CD4-positive, alpha-beta T cell (primary cell): Measurements from ENCODE around the gene RNF135. TPM values are rescaled to one million over a fixed set of nuclear protein-coding genes. Genes with fewer than 3 reads are reported as not detected.

Source experiments
- ATAC-seq: fragments of 200-7000 bp; cut with Tn5 transposase; one replicate; pipeline ENCODE4 v1.10.0; 2022; ENCODE audit warnings: mild to moderate bottlenecking; ENCODE audit not compliant: poor library complexity
- CTCF ChIA-PET: fragments of 350-600 bp; sonication (Branson Sonifier 250); formaldehyde crosslinking; loops from one replicate; lab custom pipeline; 2021; ENCODE audit warnings: antibody characterized with exemption, inconsistent platforms; lab: Charles Lee
- POLR2A ChIA-PET: fragments of 350-600 bp; sonication (Branson Sonifier 250); formaldehyde crosslinking; loops from one replicate; lab custom pipeline; 2021; ENCODE audit warnings: antibody characterized with exemption, inconsistent platforms; lab: Charles Lee
- DNase-seq, 14 experiments: peaks; one replicate each; pipeline ENCODE4 v3.0.0-alpha.2; 2013 to 2020; ENCODE audit warnings: mixed read lengths in 2 of 14
- H3K27ac ChIP-seq, 2 donors: one replicate each; pipeline versions ENCODE4 v1.5.1 to v1.7.0; 2013; ENCODE audit warnings: low read length in 2 of 2, low read depth in 1 of 2, mild to moderate bottlenecking in 1 of 2
- H3K27me3 ChIP-seq, 2 experiments: 1 replicate in 1 of 2; 2 replicates in 1 of 2; pipeline versions ENCODE4 v1.6.1 to v1.7.0; 2013; ENCODE audit warnings: low read length in 2 of 2, control low read depth in 1 of 2, mild to moderate bottlenecking in 1 of 2, moderate library complexity in 1 of 2; ENCODE audit not compliant: insufficient read depth in 2 of 2, control insufficient read depth in 1 of 2
- H3K36me3 ChIP-seq: one replicate; pipeline ENCODE4 v1.6.1; 2013; ENCODE audit warnings: low read length, control low read depth; ENCODE audit not compliant: insufficient read depth
- H3K4me1 ChIP-seq: one replicate; pipeline ENCODE4 v1.6.1; 2013; ENCODE audit warnings: low read length, control low read depth; ENCODE audit not compliant: insufficient read depth
- H3K4me3 ChIP-seq: one replicate; pipeline ENCODE4 v1.5.1; 2013; ENCODE audit warnings: mild to moderate bottlenecking, low read length, moderate library complexity
- H3K9me3 ChIP-seq, 2 experiments: 1 replicate in 1 of 2; 2 replicates in 1 of 2; pipeline versions ENCODE4 v1.6.1 to v1.7.0; 2013; ENCODE audit warnings: low read length in 2 of 2, mild to moderate bottlenecking in 2 of 2, control low read depth in 1 of 2, moderate library complexity in 1 of 2; ENCODE audit not compliant: control insufficient read depth in 1 of 2, insufficient read depth in 1 of 2
- H3K27ac Mint-ChIP-seq: one replicate; pipeline ENCODE4 v1.8.0; 2020; ENCODE audit warnings: mixed read lengths
- H3K27me3 Mint-ChIP-seq: one replicate; pipeline ENCODE4 v1.8.0; 2021; ENCODE audit warnings: mixed read lengths
- H3K36me3 Mint-ChIP-seq: one replicate; pipeline ENCODE4 v1.8.0; 2021; ENCODE audit warnings: low read depth, mixed read lengths
- H3K4me1 Mint-ChIP-seq: one replicate; pipeline ENCODE4 v1.8.0; 2021; ENCODE audit warnings: low read depth, mixed read lengths
- H3K4me3 Mint-ChIP-seq: one replicate; pipeline ENCODE4 v1.8.0; 2020; ENCODE audit warnings: mild to moderate bottlenecking, mixed read lengths
- H3K9me3 Mint-ChIP-seq: one replicate; pipeline ENCODE4 v1.8.0; 2020; ENCODE audit warnings: mixed read lengths
- CTCF ChIP-seq: fragments of 200-600 bp; IDR thresholded peaks from one replicate; pipeline ENCODE4 v1.8.0; 2022; ENCODE audit warnings: antibody characterized with exemption, mild to moderate bottlenecking
- intact Hi-C, 2 experiments: fragments of 100-400 bp; cut with DNase I in 1 of 2; cut with micrococcal nuclease in 1 of 2; formaldehyde crosslinking; loops; one replicate each; pipeline versions ENCODE4 v1.15.1 to v1.9.0; 2023 to 2025; cut with DNase I, micrococcal nuclease
- total RNA-seq, 174 experiments: library from RNA in 2 of 174; stranded (reverse) in 2 of 174; gene quantifications; one replicate each; pipeline ENCODE4 v1.2.3 and lab custom pipeline; 2021 to 2026

Gene RNF135
- total RNA-seq, 2 experiments from 2014 or later: 1.5 to 1.8 TPM

DNA sequence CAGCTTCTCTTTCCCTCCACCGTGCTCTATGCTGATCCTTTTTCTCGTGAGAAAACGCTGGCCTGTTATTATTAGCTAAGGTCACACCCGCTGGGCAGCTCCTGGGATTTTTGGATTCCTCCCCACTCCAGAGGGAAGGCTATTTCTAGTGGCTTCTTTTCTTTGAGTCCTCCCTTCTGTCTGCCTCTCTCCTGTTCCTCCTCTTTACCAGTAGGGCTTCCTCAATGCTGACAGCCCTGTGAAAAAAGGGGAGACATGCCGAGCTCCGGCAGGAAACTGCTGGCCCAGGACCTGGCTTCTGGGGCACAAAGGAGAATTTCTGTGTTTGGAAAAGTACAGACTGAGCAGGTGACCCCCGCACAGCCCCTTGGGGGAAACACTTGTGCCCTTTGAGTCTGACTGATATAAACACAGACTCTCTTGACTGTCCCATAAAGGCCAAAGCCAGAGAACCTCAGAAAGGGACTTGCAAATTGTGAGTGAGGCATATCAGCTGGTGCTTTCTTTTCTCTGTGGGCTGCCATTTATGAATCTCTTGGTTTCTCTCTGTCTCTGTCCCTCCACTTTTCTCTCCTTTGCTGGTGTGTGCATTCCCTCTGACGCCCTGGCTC, 14.0 kb upstream of the RNF135 start:
- intact Hi-C loops: no loop called here
- ATAC-seq (no peak), DNase-seq (no peak)
- Histone ChIP-seq H3K4me1 (peaks cover 8% of the 10 kb centered on the region), H3K36me3 (no peaks in the 10 kb centered on the region), H3K27ac (no peak overlapping the region), H3K4me3 (no peak overlapping the region), H3K27me3 (no peaks in the 10 kb centered on the region), H3K9me3 (no peaks in the 10 kb centered on the region)
- no peaks in the 10 kb centered on the region for H3K4me1 Mint-ChIP-seq
- TF ChIP-seq CTCF: no peak
- no peaks in the 10 kb centered on the region for H3K36me3 Mint-ChIP-seq
- no peak overlapping the region for H3K4me3 Mint-ChIP-seq
- POLR2A ChIA-PET: no interaction called here
- CTCF ChIA-PET: no interaction called here
- no peak overlapping the region for H3K27ac Mint-ChIP-seq
- no peaks in the 10 kb centered on the region for H3K27me3 Mint-ChIP-seq
- no peaks in the 10 kb centered on the region for H3K9me3 Mint-ChIP-seq

DNA sequence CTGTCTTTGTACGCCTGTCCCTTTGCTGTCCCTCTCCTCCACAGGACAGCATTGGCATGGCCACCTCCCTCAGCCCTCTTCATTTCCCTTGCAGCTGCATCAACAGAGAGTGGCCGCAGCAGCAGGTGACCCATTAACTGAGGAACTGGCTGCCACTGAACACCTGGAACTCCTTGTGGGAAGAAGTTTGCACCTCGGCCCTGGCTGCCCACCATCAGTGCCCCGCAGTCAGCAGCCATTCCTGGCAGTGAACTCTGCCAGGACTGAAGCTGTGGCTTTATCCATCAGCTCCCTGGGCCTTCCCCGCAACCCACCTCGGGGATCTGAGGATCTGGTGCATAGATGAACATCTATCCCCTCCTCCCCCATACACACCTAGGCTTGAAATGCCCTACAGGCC, 13.1 kb upstream of the RNF135 start:
- no peak for ATAC-seq
- H3K27me3 ChIP-seq: no peaks in the 10 kb centered on the region
- Mint-ChIP-seq H3K27ac (no peak overlapping the region), H3K27me3 (no peaks in the 10 kb centered on the region), H3K4me3 (no peak overlapping the region), H3K9me3 (no peaks in the 10 kb centered on the region), H3K36me3 (no peaks in the 10 kb centered on the region), H3K4me1 (no peaks in the 10 kb centered on the region)
- H3K4me3 ChIP-seq: no peak overlapping the region
- intact Hi-C loops: no loop called here
- no peaks in the 10 kb centered on the region for H3K36me3 ChIP-seq
- no peak for TF ChIP-seq CTCF
- H3K27ac ChIP-seq: no peak overlapping the region
- H3K9me3 ChIP-seq: no peaks in the 10 kb centered on the region
- POLR2A ChIA-PET: no interaction called here
- peaks cover 8% of the 10 kb centered on the region for H3K4me1 ChIP-seq
- DNase-seq: no peak
- CTCF ChIA-PET: no interaction called here

GRCh38 chr17:30958187-30958586, 12.7 kb upstream of the RNF135 start:
- peak in 2 of 14 experiments; percentile 40 to 41 for DNase-seq
- Histone ChIP-seq H3K27me3 (no peaks in the 10 kb centered on the region), H3K36me3 (no peaks in the 10 kb centered on the region), H3K27ac (no peak overlapping the region), H3K9me3 (no peaks in the 10 kb centered on the region), H3K4me1 (peaks cover 8% of the 10 kb centered on the region), H3K4me3 (no peak overlapping the region)
- POLR2A ChIA-PET: no interaction called here
- Mint-ChIP-seq H3K4me3 (no peak overlapping the region), H3K4me1 (no peaks in the 10 kb centered on the region), H3K27ac (no peak overlapping the region), H3K9me3 (no peaks in the 10 kb centered on the region), H3K36me3 (no peaks in the 10 kb centered on the region), H3K27me3 (no peaks in the 10 kb centered on the region)
- CTCF ChIA-PET: no interaction called here
- intact Hi-C loops: no loop called here
- ATAC-seq: no peak
- TF ChIP-seq CTCF: no peak
